Inflammatory macrophage treated with lipopolysaccharide for 1 hour (primary cell): ENCODE measurements around the gene EEF1G.

ENCODE experiments used
- DNase-seq, 2 donors: peaks; one replicate each; pipeline ENCODE4 v3.0.0-alpha.2; 2020 to 2022

The EEF1G gene

GRCh38 chr11:62536301-62536957, 37.3 kb downstream of the EEF1G start:
- DNase-seq, result no peak

- DNase-seq, result no peak
Measured at GRCh38 chr11:62535802-62536201, 37.9 kb downstream of the EEF1G start.

- DNase-seq, result no peak
Measured at GRCh38 chr11:62534779-62535545, 38.7 kb downstream of the EEF1G start.

GRCh38 chr11:62532096-62532495, 41.6 kb downstream of the EEF1G start:
- DNase-seq, result no peak

GRCh38 chr11:62516736-62517371, 56.8 kb downstream of the EEF1G start:
- no peak for DNase-seq

GRCh38 chr11:62514151-62514550, 59.5 kb downstream of the EEF1G start:
- no peak for DNase-seq

- no peak for DNase-seq
Measured at GRCh38 chr11:62513626-62514025, 60.1 kb downstream of the EEF1G start.

- no peak for DNase-seq
Measured at GRCh38 chr11:62512961-62513360, 60.7 kb downstream of the EEF1G start.
